ENCODE results near the gene TTC9B.

The TTC9B gene

GRCh38 chr19:40217934-40218890, at the start of gene TTC9B:
Gene TTC9B (minus strand): TSS chr19:40218384. CDS start chr19:40218381, 3 bp downstream.
- DNase-seq (ENCODE audit: low read depth) = no peak

GRCh38 chr19:40267601-40267997, 49.4 kb upstream of the TTC9B start:
- no peak for DNase-seq (ENCODE audit: low read depth)

GRCh38 chr19:40266912-40267600, 48.9 kb upstream of the TTC9B start:
- no peak for DNase-seq (ENCODE audit: low read depth)

GRCh38 chr19:40266119-40266518, 47.9 kb upstream of the TTC9B start:
- no peak for DNase-seq (ENCODE audit: low read depth)

- no peak for DNase-seq (ENCODE audit: low read depth)
These were observed 47.5 kb upstream of the TTC9B start for GRCh38 chr19:40265763-40266099.

- no peak for DNase-seq (ENCODE audit: low read depth)
These were observed 47.0 kb upstream of the TTC9B start for GRCh38 chr19:40265055-40265762.

DNA sequence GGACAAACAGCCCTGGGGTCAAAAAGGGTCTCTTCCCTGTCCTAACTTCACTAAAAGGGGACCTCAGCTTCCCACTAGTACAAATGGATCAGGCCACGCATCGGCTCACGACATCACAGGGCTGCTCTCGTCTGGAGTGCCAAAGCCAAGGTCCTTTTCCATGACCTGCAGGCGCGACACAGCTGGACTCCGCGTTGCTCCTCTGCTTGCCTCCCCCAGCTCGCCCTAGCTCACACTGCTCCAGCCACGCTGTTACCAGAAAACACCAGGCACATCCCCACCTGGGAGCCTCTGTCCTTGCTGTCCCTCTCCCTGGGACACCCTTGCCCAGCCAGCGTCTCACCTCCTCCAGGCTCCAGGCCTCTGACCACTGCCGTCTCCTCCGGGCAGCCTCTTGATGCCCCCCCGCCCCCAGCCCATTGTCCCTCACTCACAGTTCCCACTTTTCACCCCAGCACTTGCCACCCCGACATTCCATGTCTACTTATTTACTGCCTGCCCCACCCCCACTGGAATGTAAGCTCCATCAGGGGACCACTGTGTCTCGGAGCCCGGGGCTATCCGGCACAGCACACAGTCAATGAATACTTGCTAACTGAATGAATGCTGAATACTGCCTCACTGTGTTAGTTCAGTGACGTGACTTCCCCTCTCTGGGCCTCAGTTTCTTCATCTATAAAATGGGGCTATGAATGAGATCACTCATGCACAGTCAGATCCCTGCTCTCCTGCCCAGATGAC, 46.3 kb upstream of the TTC9B start:
- no peak for DNase-seq (ENCODE audit: low read depth)

GRCh38 chr19:40263440-40264313, 45.5 kb upstream of the TTC9B start:
- DNase-seq (ENCODE audit: low read depth) = no peak

DNA sequence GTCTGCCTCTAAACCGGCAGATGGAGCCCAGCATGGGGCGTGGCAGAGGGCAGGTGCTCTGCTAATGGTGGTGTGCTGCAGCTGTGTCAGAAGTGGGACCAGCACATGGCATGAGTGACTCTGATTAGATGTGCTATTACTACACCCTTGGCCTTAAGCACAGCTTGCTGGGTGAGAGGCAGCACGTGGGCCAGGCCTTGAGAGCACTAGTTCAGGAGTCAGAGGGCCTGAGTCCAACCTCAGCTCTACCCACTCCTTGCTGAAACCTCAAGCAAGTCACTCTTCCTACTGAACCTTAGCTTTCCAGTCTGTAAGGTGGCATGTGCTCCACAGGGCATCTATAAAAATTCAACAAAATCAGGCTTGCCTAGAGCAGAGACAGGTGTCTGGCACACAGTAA, 44.2 kb upstream of the TTC9B start:
- no peak for DNase-seq (ENCODE audit: low read depth)

- no peak for DNase-seq (ENCODE audit: low read depth)
These were observed 43.4 kb upstream of the TTC9B start for GRCh38 chr19:40261631-40262030.

GRCh38 chr19:40257096-40257517, 38.9 kb upstream of the TTC9B start:
- no peak for DNase-seq (ENCODE audit: low read depth)

GRCh38 chr19:40256512-40256911, 38.3 kb upstream of the TTC9B start:
- DNase-seq (ENCODE audit: low read depth) = no peak

DNA sequence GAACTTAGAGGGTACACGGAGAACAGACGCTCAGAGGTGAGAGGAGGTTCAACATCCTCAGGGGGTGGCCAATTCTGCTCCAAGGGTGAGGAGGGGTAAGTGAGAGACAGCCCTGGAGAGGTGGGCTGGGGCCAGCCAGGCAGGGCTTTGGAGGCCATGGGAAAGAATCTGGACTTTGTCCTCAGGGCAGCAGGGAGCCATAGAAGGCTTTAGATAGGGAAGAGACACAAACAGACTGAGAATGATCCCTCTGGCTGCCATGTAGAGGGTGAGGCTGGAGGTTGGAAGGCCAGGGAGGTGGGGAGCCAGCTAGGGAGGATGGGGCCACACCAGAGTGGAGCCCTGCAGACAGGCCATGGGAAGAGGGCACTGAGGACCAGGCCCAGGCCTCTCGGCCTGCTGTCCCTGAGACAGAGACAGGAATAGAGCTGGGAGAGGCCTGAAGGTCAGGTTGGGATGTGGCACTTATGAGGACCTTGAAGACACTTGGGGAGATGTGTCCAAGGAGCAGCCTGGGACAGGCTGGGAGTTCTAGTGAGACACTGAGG, 37.5 kb upstream of the TTC9B start:
- DNase-seq (ENCODE audit: low read depth) = no peak

GRCh38 chr19:40254714-40255418, 36.7 kb upstream of the TTC9B start:
- DNase-seq (ENCODE audit: low read depth) = no peak

DNA sequence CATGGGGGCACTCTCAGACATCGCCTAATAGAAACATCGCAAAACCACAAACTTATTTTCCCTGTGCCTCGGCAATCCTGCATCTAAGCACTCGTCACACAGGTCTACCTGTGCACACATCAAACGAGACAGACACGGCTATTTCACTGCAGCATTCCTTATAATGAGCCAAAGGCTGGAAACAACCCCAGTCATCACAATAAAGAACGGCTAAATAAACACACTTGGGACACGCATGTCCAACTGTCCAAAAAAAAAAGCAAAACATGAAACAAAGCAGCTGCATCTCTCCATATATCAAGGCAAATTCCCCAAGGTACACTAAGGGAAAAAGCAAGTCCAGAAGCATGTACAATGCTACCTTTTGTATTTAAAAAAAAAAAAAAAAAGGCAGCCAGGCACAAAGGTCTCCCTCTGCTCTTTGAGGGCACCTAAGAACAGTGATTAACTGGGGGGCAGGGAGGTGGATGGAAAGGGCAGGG, 35.5 kb upstream of the TTC9B start:
- no peak for DNase-seq (ENCODE audit: low read depth)

DNA sequence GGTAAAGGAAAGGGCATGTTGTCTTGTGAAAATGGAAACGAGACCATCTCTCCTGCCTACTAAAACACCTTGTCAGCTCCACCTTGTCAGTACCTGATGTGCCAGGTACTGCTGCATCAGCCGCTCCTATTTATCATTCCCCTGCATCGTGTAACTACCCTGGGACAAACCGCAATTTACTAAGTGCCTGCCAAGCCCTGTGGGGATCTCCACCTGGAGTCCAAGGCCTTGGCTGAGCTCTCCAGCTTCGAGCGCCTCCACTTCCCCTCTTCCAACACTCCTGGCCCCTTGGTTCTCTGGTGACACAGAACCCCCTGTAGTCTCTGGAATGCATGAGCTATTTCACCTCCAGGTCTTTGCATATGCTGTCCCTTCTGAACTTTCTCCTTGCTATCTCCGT, 34.2 kb upstream of the TTC9B start:
- no peak for DNase-seq (ENCODE audit: low read depth)

DNA sequence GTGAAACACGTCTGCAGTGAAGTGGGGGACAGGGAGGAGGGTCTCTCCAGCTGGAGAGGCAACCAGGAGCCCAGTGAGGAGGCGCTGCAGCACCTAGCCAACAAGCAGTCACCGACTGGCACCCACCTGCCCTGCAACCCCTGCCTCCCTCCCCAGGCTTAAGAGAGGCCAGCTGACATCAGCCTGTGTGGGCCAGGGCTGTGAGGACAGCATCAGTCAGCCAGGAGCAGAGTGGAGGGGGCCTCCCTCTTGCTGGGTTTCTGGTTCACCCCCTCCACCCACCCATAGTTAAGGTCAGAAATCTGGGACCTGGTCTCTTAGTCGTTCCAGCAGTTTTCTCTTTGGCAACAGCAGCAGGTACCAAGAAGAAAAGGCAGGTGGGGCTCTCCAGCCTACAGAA, 33.8 kb upstream of the TTC9B start:
- no peak for DNase-seq (ENCODE audit: low read depth)

- no peak for DNase-seq (ENCODE audit: low read depth)
These were observed 33.1 kb upstream of the TTC9B start for GRCh38 chr19:40251244-40251643.

DNA sequence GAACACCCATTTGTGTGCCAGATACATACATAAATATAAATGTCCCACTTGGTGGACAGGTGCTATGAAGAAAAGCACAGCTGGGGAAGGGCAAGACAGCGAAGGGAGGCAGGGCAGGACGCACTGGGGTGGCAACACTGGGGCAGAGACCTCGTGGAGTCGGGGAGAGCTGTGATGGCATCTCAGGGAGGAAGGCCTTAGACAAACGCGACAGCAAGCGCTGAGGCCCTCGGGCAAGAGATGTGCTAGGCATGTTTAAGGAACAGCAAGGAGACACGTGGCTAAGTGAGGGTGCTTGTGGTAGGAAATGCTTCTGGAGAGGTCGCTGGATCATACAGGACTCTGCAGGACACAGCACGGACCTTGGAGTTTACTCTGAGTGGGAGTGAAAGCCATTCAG, 31.6 kb upstream of the TTC9B start:
- no peak for DNase-seq (ENCODE audit: low read depth)

- DNase-seq (ENCODE audit: low read depth) = no peak
These were observed 31.0 kb upstream of the TTC9B start for GRCh38 chr19:40249201-40249600.

All from fibroblast of the conjunctiva (primary cell).